Activated CD8-positive, alpha-beta memory T cell treated with anti-CD3 and anti-CD28 coated beads, Interleukin-2, amount 50 U/mL, for 1 hour (primary cell): ENCODE results near the gene HOXC10.

Experiments used
- DNase-seq: peaks from one replicate; pipeline ENCODE4 v3.0.0-alpha.2; 2020; ENCODE audit errors: extremely low read depth

HOXC10 gene

DNA sequence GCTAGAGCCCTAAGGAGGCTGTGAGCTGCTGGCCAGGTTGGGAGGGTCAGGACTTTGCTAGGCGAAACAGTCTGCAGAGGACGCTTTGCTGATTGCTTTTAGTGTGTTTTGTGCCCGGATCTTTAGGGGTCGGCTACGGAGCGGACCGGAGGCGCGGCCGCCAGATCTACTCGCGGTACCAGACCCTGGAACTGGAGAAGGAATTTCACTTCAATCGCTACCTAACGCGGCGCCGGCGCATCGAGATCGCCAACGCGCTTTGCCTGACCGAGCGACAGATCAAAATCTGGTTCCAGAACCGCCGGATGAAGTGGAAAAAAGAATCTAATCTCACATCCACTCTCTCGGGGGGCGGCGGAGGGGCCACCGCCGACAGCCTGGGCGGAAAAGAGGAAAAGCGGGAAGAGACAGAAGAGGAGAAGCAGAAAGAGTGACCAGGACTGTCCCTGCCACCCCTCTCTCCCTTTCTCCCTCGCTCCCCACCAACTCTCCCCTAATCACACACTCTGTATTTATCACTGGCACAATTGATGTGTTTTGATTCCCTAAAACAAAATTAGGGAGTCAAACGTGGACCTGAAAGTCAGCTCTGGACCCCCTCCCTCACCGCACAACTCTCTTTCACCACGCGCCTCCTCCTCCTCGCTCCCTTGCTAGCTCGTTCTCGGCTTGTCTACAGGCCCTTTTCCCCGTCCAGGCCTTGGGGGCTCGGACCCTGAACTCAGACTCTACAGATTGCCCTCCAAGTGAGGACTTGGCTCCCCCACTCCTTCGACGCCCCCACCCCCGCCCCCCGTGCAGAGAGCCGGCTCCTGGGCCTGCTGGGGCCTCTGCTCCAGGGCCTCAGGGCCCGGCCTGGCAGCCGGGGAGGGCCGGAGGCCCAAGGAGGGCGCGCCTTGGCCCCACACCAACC, 44.8 kb downstream of the HOXC10 start:
- no peak for DNase-seq

DNA sequence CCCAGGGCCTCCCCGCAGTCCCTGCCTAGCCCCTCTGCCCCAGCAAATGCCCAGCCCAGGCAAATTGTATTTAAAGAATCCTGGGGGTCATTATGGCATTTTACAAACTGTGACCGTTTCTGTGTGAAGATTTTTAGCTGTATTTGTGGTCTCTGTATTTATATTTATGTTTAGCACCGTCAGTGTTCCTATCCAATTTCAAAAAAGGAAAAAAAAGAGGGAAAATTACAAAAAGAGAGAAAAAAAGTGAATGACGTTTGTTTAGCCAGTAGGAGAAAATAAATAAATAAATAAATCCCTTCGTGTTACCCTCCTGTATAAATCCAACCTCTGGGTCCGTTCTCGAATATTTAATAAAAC, 45.5 kb downstream of the HOXC10 start:
- DNase-seq: no peak

DNA sequence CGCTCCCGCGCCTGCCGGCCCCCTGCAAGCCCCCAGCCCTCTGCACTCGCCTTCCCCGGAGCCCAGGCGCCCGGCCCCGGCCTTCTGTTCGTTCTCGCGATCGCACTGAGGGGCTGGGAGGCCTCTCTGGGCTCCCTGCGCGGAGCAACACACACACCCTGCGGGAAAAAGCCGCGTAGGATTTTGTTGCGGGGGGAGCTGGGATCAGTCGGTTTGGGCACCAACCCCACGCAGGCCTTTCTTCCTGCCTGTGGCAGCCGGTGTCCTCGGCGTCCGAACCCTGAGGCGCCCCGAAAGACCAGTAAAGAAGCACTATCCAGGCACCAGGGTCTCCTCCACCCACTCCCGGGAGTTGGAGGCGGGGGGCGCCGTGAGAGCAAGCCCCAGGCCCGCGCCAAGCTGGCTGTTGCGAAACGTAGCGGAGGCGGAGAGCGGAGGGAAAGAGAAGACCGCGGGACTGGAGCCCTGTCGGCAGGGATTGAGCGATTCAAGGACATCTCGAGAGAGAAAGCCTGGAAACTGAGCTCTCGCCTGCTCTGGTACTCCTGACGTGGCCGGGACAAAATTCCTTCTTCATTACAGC, 46.0 kb downstream of the HOXC10 start:
- no peak for DNase-seq

DNA sequence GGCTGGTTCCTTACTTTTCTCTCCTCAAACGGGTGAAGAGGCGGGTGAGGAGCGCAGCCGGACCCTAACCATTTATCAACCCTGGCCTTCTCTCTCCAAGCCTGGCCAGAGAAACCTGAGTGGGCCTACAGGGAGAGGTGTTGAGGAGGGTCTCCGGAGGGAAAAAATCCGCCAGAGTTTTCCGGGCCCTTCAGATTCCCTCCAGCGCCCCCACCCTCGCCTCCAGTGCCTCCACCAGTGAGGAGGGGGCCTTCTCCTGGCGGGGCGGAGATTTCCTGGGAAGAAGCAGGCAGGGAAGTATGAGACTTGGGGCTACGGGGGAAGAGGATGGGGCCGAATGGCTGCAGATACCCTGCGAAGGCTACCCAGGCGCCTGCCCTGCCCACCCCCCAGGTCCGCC, 46.5 kb downstream of the HOXC10 start:
- no peak for DNase-seq

DNA sequence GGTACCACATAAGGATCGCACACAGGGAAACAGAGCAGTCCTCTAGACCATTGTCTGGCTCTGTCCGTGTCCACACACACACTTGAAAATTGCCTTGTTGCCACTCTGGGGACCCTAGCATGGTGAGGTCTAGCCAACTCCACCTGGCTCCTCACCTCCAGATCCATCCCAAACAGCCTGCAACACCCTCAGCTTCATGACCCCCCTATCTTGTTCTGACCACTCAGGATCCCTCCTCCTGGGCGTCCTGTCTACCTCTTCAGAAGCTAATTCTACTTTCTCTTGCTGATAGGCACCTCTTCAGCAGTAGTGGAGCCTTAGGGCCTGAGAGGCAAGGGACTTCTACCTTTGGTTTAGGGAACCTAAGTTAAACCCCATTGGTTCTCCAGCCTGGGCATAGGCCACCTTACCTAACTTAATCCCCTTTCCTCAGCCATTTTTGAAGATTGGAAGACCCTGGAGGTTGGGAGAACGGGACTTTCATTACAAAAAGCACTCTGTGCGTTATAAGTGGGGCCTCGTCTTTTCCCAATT, 47.2 kb downstream of the HOXC10 start:
- DNase-seq: no peak

DNA sequence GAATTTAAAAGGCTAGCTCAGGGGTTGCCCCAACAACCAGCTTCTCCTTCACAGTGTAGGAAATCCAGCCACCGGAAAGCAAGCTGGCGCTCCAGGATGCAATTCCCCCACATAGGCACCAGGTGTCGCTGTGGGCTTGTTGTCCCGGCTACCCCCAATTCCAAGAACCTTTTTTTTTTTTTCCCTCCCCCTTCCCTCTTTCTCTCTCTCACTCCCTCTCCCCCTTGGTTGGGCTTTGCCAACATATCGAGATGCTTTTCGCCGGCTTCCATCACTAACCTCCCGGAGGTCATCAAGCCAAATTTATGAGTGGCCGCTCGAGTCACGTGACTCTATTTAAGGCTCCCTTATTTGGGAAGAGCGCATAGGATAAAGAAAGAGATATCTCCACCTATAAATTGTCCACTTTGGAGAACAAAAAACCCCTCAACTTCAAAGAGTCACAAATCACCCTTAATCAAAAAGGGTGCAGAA, 47.7 kb downstream of the HOXC10 start, which contains the start of gene HOXC5:
Gene HOXC5, plus strand, starts transcription at position 424 of the 474 bp plus-strand sequence. CDS start 73 bp downstream, outside the sequence.
- DNase-seq: no peak

DNA sequence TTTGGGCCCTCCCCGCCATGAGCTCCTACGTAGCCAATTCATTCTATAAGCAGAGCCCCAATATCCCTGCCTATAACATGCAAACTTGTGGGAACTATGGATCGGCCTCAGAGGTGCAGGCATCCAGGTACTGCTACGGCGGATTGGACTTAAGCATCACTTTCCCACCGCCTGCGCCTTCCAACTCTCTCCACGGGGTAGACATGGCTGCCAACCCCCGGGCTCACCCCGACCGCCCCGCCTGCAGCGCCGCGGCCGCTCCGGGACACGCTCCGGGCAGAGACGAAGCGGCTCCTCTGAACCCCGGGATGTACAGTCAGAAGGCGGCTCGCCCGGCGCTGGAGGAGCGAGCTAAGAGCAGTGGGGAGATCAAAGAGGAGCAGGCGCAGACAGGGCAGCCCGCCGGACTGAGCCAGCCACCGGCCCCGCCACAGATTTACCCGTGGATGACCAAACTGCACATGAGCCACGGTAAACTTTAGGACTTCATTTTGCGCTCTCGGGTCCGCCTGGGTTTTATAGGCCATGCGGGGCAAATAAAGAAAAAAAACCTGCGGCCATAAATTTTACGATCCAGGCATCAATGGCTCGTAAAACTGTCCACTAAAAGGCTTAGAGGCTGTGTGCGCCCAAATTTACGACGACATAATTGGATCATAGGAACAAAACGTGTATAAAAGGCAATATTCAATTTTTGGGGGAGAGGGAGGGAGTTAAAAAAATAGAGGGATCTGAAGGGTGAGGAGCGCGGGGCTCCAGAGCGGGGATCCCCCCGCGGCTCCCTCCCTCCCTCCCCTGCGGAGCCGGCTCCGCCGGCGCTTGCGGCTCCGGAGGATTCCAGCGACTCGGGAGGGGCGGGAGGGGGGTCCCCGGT, 48.4 kb downstream of the HOXC10 start:
- DNase-seq: no peak

DNA sequence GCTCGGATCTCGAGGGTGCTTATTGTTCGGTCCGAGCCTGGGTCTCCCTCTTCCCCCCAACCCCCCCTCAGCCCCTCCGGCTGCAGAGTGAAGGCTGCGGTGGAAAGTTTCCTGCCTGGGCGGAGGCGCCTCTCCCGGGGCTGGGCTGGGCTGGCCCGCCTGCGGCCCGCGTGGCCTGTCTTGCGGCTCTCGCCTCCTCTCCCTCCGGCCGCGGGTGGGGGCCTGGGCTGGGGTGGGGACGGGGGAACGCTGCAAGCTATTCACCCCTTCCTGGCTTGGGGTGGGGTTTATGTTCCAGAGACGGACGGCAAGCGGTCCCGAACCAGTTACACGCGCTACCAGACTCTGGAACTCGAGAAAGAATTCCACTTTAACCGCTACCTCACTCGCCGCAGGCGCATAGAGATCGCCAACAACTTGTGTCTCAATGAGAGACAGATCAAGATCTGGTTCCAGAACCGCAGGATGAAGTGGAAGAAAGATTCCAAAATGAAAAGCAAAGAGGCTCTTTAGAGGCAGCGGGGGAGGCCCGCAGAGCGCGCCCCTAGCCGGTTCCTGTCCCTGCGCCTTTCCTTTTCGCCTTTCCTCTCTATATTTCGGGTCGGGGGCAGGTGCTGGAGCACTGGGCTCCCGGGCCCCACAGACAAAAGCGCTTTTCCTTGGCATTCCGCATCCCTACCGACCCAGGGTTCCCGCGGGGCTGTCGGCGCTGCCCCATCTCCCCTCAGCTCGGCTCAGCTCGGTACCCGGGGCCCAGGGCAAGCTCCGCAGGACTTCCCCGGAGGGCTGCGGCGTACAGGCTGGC, 49.2 kb downstream of the HOXC10 start:
- no peak for DNase-seq

DNA sequence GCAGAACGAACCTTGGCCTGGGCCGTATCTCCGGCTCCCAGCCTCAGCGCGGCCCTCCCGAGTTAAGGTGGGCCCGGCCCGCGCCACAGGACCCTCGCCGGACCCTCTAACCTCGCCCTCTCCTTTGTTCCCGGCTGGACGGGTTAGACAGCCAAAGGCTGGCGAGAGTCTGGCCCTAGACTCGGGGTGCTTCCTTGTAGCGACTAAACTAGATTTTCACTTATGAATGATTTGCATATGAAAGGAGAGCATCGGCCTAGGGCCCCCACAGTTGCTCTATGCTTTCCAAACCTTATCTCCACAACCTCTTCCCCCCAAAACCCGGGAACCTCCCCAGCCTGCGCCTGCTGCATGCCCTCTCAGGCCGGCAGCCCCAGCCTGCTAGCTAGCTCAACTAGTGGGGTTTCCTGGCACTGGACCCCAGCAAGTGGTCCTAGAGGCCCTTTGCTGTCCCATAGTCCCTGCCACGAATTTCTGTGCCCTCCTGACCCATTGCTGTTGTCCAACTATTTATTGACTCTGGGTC, 49.9 kb downstream of the HOXC10 start:
- DNase-seq: no peak

DNA sequence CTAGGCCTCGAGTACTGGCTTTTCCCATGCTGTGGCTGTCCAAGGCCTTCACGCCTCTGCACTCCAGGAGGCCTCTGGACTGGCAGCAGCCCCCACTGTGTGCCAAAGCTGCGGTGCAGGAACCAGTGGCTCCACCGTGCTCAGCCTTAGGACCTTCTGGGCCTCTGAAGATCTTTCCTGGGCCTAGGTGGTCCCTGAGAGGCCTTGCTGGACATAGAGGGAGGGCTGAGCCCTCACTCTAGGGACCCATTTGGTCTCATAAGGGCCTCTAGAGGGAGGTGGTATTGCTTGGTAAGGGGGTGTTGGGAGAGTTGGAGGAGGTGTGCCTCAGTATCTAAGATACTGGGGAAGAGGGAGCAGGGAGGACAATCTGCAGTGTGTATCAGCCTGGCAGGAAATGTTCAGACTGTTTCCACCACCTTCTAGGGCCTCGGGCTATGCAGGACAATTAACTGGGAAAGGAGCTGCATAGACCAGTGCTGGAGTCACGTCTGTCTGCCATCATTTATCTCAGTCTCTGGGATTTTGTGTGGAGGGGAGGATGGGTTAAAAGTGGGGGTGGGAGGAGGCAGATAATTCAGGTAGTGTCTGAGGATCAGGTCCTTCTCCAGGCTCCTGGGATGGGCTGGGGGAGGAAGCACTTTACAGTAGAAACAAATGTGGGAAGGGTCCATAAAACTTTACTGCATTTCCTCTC, 50.8 kb downstream of the HOXC10 start:
- no peak for DNase-seq

DNA sequence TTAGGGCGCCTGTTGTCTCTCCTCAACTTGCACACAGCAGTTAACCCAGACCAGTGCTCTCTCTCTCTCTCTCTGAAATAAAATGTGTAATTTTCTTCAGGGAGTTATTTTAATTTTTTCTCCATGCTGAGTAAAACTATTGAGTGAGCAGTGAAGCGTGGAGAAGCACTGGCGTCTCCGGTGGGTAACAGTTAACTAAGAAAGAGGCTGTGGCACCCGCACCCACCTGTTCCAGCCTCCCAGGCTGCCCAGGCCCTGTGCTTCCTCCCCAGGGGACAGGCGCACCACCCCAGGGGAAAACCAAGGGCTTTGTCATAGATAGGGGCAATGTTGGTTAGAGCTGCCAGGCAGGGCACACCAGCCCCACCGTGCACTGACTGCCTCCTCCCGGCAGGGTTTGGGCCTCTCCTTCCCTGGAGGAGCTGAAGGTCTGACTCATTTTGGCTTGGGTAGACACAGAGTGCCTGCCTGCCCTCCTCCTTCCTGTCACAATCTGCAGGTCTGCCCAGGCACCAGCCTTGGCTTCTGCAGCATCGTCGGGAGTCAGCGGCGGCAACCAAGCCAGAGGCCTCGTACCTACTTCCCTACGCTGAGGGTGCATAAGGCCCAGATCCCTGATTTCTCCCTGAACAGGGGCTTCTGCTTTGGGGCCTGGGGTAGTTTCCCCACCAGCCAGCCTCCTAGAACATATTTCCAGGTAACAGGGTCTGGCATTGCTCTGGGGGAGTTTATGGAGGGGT, 51.8 kb downstream of the HOXC10 start:
- DNase-seq: no peak

DNA sequence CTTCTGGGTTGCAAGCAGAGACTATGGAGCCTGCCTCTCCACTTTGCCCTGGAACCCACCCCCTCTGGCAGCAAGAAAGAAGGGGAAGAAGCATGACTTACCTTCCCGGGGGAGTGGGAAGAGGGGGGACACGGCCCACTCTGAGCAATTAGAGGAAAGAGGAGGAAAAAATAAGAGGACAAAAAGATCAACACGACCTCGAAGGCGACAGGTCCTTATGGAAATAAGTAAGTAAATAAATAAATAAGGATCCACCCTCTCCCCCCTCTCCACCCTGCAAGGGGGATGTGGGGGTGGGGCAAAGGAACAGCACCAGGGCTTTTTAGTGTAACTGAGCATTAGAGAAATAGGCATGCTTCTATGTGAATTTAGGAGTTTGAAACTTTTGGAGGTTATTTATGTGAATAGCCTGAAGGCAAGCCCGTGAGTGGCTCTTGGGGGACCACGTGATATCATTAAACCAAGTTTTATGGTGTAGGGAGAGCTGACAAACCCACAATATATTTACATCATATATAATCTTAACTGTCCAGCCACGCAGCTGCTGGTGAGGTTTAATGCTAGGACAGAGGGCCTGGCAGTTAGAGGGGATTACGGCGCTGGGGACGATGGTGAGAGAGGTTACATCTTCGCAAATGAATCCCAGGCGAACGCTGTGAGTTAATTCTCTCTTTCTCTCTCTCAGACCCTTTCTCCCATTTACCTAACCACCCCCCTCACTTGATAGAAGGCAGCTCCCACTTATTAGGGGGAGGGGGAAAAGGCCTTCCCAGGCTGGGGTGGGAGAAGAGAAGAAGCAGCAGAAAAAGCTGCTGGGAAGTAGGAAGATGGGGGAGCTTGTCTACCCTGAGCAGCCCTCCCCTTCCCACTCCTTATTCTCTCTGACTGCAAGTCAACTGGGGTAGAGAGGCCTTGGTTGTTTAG, 52.7 kb downstream of the HOXC10 start:
- no peak for DNase-seq

DNA sequence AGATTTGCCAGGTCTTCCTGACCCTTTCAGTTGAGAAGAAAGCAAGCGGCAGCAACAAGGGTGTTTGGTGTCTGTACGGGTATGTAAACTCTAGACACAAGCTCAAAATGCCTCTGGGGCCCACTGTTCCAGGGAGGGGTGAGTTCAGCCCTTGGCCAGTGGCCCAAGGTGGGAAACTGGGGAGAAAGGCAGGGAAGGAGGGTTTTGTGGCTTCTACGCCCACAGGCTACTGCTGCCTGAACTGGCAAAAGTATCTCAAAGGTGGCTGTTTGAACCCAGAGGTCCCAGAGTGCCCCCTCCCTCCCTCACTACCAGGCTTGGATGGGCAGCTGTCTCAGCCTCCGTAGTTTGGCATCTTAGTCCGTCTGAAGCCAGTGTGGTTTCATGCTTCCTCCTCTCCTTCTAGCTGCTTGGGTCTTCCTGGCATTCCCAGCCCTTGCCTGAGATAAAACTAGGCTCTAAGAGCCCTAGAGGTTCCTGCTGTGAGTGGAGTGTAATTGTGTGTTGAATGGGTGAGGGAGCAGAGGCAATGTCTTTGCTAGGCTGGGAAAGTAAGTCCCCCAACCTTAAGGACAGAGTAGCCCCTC, 53.4 kb downstream of the HOXC10 start:
- no peak for DNase-seq

DNA sequence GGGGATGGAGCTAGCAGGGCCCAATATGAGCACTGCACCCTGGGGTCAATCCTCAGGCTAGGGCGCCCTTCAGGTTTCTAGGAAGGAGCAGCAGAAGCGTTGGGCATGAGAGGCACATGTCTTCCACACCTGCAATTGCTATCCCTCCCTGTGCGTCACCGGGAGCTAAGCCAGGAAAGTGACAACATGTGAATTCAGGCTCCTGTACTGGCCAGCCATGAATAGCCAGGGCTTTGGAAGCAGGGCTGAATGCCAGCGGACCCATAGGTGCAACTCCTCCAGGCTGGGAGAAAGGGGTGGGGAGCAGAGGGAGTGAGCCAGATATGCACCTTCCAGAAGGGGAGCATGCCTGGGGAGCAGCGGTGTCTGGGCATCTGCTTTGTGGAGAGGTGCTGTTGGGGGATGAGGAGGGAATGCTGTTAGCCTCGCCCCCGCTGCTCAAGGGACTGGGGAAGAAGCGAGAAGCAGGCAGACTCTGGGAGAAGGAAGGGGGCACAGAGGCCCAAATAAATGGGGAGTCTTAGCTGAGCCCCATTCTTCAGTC, 54.0 kb downstream of the HOXC10 start:
- DNase-seq: no peak

DNA sequence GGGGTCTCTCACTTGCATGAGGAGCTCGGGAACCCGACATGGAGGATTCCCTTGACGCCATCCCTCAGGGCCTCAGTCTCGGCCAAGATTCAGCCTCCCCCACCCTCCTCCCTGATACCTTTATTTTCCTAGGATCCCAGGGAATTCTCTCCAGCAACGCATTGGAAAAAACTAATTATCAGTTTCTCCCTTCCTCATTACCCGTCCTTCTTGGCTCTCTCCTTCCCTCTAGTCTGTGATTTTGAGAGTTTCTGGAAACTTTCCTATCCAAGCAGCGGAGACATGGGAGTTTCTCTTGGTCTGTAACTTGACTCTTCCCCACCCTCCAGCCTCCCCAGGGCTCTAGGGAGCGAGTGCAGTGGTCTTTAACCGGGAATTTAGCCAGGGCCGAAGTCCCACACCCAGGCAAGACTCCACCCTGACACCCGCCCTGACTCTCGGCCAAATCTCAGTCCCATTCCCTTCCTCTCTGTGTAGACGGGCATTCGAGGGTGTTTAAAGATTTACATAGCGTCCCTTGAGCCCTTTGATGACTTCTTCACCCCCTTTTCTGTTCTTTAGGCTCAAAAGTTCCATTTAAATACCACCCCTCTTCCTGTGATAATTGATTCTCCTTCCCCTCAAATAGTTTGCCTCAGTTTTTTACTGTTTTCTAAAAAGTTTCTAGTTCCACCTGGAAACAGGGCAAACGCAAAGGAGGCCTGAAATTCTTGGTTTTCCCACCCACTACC, 54.6 kb downstream of the HOXC10 start:
- no peak for DNase-seq
